Measurements from ENCODE around the gene F10.

GRCh38 chr13:113178896-113179167 is 56.2 kb downstream of the F10 start:
- TF ChIP-seq CTCF (conservative IDR thresholded peaks at IDR 0.05; ENCODE audit: low read length), result no peak
- no peak for TF ChIP-seq EZH2phosphoT487 (IDR thresholded peaks at IDR 0.05; ENCODE audit: borderline replicate concordance, low read depth, low read length)

Measured in OCI-LY7 (cell line).